Measurements from ENCODE around the gene CTF1. TPM values are rescaled to one million over a fixed set of nuclear protein-coding genes. Genes with fewer than 3 reads are reported as not detected.

Gene CTF1
- total and polyA plus RNA-seq, 4 donors = 0.19 to 0.75 (median 0.35) TPM; not detected in 1

DNA sequence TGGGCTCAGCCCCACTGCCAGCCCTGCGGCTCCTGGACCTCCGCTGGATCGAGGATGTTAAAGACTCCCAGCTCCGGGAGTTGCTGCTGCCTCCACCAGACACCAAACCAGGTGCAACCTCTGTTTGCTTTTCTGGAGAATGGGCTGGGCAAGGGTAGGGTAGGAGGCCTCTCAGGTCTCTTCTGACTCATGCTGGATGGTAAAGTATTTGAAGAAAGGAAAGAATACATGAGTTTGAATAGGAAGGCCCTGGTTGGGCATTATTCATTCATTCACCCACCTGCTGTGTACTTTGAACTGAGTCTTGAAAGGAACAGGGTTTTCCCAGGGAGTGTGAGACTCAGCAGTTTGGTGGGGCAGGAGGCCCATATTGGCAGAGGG is 46.0 kb downstream of the CTF1 start (continued):
- no peak for TF ChIP-seq HNF4A (conservative IDR thresholded peaks at IDR 0.05)
- no peak for TF ChIP-seq EGR1 (IDR thresholded peaks at IDR 0.05; ENCODE audit: low read depth in 2 of 2)
- TF ChIP-seq SP1 (IDR thresholded peaks at IDR 0.05) = no peak
- TF ChIP-seq, protein P1, sequence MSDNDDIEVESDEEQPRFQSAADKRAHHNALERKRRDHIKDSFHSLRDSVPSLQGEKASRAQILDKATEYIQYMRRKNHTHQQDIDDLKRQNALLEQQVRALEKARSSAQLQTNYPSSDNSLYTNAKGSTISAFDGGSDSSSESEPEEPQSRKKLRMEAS (IDR thresholded peaks at IDR 0.05) = no peak
- TF ChIP-seq, protein P2, sequence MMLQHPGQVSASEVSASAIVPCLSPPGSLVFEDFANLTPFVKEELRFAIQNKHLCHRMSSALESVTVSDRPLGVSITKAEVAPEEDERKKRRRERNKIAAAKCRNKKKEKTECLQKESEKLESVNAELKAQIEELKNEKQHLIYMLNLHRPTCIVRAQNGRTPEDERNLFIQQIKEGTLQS (IDR thresholded peaks at IDR 0.05) = no peak

DNA sequence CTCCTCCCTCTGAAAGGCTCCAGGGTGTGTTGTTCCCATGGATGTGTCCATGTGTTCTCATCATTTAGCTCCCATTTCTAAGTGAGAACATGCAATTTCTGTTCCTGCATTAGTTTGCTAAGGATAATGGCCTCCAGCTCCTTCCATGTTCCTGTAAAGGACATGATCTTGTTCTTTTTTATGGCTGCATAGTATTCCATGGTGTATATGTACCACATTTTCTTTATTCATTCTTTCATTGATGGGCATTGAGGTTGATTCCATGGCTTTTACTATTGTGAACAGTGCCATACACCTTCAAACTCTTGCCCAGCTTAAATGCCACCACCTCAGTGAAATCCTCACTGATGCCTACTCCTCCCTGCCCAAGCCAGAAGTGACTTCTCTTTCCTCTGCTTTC is 47.9 kb downstream of the CTF1 start:
- Histone ChIP-seq H3K4me1 (ENCODE audit: control insufficient read depth in 4 of 4, insufficient read depth in 4 of 4, low read length in 3 of 4) (peaks cover 0 to 8% (median 4%) of the 10 kb centered on the region in 4 donors), H3K36me3 (ENCODE audit: control insufficient read depth in 4 of 4, insufficient read depth in 3 of 4, low read depth in 1 of 4, low read length in 3 of 4) (peaks cover 0 to 2% (median 0%) of the 10 kb centered on the region in 4 donors), H3K27ac (ENCODE audit: low read depth in 1 of 2, low read length in 2 of 2) (no peak overlapping the region), H3K9ac (ENCODE audit: low read depth in 1 of 2, low read length in 2 of 2) (no peak overlapping the region), H3K4me3 (ENCODE audit: low read depth in 1 of 3, low read length in 3 of 3) (no peak overlapping the region), H3K27me3 (ENCODE audit: control insufficient read depth in 4 of 4, insufficient read depth in 4 of 4, low read length in 3 of 4) (no peaks in the 10 kb centered on the region), H3K9me3 (ENCODE audit: control insufficient read depth in 4 of 4, low read length in 3 of 4) (no peaks in the 10 kb centered on the region)
- TF ChIP-seq, protein P3, sequence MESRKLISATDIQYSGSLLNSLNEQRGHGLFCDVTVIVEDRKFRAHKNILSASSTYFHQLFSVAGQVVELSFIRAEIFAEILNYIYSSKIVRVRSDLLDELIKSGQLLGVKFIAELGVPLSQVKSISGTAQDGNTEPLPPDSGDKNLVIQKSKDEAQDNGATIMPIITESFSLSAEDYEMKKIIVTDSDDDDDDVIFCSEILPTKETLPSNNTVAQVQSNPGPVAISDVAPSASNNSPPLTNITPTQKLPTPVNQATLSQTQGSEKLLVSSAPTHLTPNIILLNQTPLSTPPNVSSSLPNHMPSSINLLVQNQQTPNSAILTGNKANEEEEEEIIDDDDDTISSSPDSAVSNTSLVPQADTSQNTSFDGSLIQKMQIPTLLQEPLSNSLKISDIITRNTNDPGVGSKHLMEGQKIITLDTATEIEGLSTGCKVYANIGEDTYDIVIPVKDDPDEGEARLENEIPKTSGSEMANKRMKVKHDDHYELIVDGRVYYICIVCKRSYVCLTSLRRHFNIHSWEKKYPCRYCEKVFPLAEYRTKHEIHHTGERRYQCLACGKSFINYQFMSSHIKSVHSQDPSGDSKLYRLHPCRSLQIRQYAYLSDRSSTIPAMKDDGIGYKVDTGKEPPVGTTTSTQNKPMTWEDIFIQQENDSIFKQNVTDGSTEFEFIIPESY (IDR thresholded peaks at IDR 0.05) = no peak
- DNase-seq (ENCODE audit: low spot score) = no peak

GRCh38 chr16:30946671-30947540 is 50.5 kb downstream of the CTF1 start:
- Histone ChIP-seq H3K9ac (ENCODE audit: low read depth in 1 of 2, low read length in 2 of 2) (no peak overlapping the region), H3K9me3 (ENCODE audit: control insufficient read depth in 4 of 4, low read length in 3 of 4) (no peaks in the 10 kb centered on the region), H3K27ac (ENCODE audit: low read depth in 1 of 2, low read length in 2 of 2) (no peak overlapping the region), H3K4me3 (ENCODE audit: low read depth in 1 of 3, low read length in 3 of 3) (no peak overlapping the region), H3K36me3 (ENCODE audit: control insufficient read depth in 4 of 4, insufficient read depth in 3 of 4, low read depth in 1 of 4, low read length in 3 of 4) (peaks cover 0 to 2% (median 0%) of the 10 kb centered on the region in 4 donors), H3K27me3 (ENCODE audit: control insufficient read depth in 4 of 4, insufficient read depth in 4 of 4, low read length in 3 of 4) (no peaks in the 10 kb centered on the region), H3K4me1 (ENCODE audit: control insufficient read depth in 4 of 4, insufficient read depth in 4 of 4, low read length in 3 of 4) (peaks cover 14 to 32% (median 19%) of the 10 kb centered on the region in 4 donors)
- 94% methylated on average over 38 of the region's 38 CpGs for WGBS
- DNase-seq (ENCODE audit: low spot score) = no peak
- TF ChIP-seq HNF4A (conservative IDR thresholded peaks at IDR 0.05) (no peak), HNF4G (IDR thresholded peaks at IDR 0.05) (no peak)
- TF ChIP-seq, protein P3 (IDR thresholded peaks at IDR 0.05) = no peak

DNA sequence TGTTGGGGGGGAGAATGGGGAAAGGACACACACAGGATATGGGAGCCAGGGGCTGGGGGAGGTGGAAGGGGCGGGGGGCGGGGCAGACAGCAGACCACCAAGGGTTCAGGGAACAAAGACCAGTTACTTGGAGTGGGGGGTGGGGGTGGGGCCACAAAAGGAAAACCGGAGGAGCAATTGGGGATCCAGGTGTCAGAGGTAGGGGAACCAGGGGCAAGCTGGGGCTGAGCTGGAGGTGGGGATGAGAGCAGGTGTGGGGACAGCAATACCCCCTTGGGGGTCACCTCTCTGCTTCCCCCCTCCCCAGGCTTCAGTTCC is 51.1 kb downstream of the CTF1 start:
- H3K9ac ChIP-seq (ENCODE audit: low read depth in 1 of 2, low read length in 2 of 2) = no peak overlapping the region
- H3K4me1 ChIP-seq (ENCODE audit: control insufficient read depth in 4 of 4, insufficient read depth in 4 of 4, low read length in 3 of 4) = peaks cover 14 to 31% (median 21%) of the 10 kb centered on the region in 4 donors
- no peaks in the 10 kb centered on the region for H3K27me3 ChIP-seq (ENCODE audit: control insufficient read depth in 4 of 4, insufficient read depth in 4 of 4, low read length in 3 of 4)
- 89% methylated on average over 3 of the region's 3 CpGs for WGBS
- H3K9me3 ChIP-seq (ENCODE audit: control insufficient read depth in 4 of 4, low read length in 3 of 4) = no peaks in the 10 kb centered on the region
- no peak overlapping the region for H3K4me3 ChIP-seq (ENCODE audit: low read depth in 1 of 3, low read length in 3 of 3)
- no peak for DNase-seq (ENCODE audit: low spot score)
- H3K36me3 ChIP-seq (ENCODE audit: control insufficient read depth in 4 of 4, insufficient read depth in 3 of 4, low read depth in 1 of 4, low read length in 3 of 4) = peaks cover 0 to 2% (median 0%) of the 10 kb centered on the region in 4 donors
- peak overlapping the region in 1 of 2 donors; percentile 91 for H3K27ac ChIP-seq (ENCODE audit: low read depth in 1 of 2, low read length in 2 of 2)
- no peak for TF ChIP-seq REST (IDR thresholded peaks at IDR 0.05)
